GM19035 (cell line): Measurements from ENCODE around the gene WASHC4.

Experiments used
- ATAC-seq: cut with Tn5 transposase; IDR thresholded peaks from one replicate; pipeline ENCODE4 v1.9.1; 2021; ENCODE audit not compliant: unreplicated experiment

WASHC4 gene

GRCh38 chr12:105107494-105108371 lies at the start of gene WASHC4:
Gene WASHC4 (plus strand): TSS chr12:105107731. CDS start chr12:105107801, 70 bp downstream.
- peak; percentile 90 for ATAC-seq

- no peak for ATAC-seq
Observed at GRCh38 chr12:105060715-105061378, 46.7 kb upstream of the WASHC4 start.

- no peak for ATAC-seq
Observed at GRCh38 chr12:105064564-105065178, 42.9 kb upstream of the WASHC4 start.

GRCh38 chr12:105067511-105068031 lies 40.0 kb upstream of the WASHC4 start:
- ATAC-seq: no peak

- ATAC-seq: no peak
Observed at GRCh38 chr12:105069936-105070702, 37.4 kb upstream of the WASHC4 start.

GRCh38 chr12:105071981-105072380 lies 35.5 kb upstream of the WASHC4 start:
- ATAC-seq: no peak

GRCh38 chr12:105072888-105073488 lies 34.5 kb upstream of the WASHC4 start:
- ATAC-seq: no peak

- no peak for ATAC-seq
Observed at GRCh38 chr12:105076098-105076497, 31.4 kb upstream of the WASHC4 start.

GRCh38 chr12:105076913-105077312 lies 30.6 kb upstream of the WASHC4 start:
- no peak for ATAC-seq

GRCh38 chr12:105077435-105077834 lies 30.1 kb upstream of the WASHC4 start:
- no peak for ATAC-seq

GRCh38 chr12:105078712-105079570 lies 28.6 kb upstream of the WASHC4 start:
- ATAC-seq: no peak

- ATAC-seq: no peak
Observed at GRCh38 chr12:105083031-105083430, 24.5 kb upstream of the WASHC4 start.

- peak; percentile 21 for ATAC-seq
Observed at GRCh38 chr12:105083551-105084105, 23.9 kb upstream of the WASHC4 start.

GRCh38 chr12:105084251-105085250 lies 23.0 kb upstream of the WASHC4 start, which contains the start of gene ALDH1L2:
Gene ALDH1L2 (minus strand): TSS chr12:105084458. CDS start chr12:105084436, 22 bp downstream.
- peak; percentile 84 for ATAC-seq

- no peak for ATAC-seq
Observed at GRCh38 chr12:105085501-105085900, 22.0 kb upstream of the WASHC4 start.

- no peak for ATAC-seq
Observed at GRCh38 chr12:105089817-105090216, 17.7 kb upstream of the WASHC4 start.

- ATAC-seq: no peak
Observed at GRCh38 chr12:105090361-105090760, 17.2 kb upstream of the WASHC4 start.
